SU-DHL-6 (cell line): ENCODE data around the gene EIF4G2.

Experiments
- H2AFZ ChIP-seq: fragments of 200-600 bp; sonication (generic); 2 replicates; pipeline ENCODE4 v1.6.1; 2014; ENCODE audit warnings: low read depth, mild to moderate bottlenecking, moderate library complexity, mixed read lengths, antibody characterized with exemption, low read length; ENCODE audit not compliant: severe bottlenecking
- H3F3A ChIP-seq: fragments of 200-600 bp; shearing (Covaris generic); 2 replicates; pipeline ENCODE4 v1.6.0; 2016; ENCODE audit warnings: antibody characterized with exemption, mild to moderate bottlenecking; ENCODE audit not compliant: insufficient read depth
- H3K27ac ChIP-seq: fragments of 200-600 bp; sonication (generic); 2 replicates; pipeline ENCODE4 v1.5.1; 2016; ENCODE audit warnings: low read depth, mild to moderate bottlenecking, low read length, moderate library complexity, mixed read lengths
- H3K27me3 ChIP-seq: fragments of 200-600 bp; sonication (generic), shearing (Covaris generic); 2 replicates; pipeline ENCODE4 v1.6.0; 2014; ENCODE audit warnings: mild to moderate bottlenecking, low read length
- H3K36me3 ChIP-seq: fragments of 200-600 bp; sonication (generic); 2 replicates; pipeline ENCODE4 v1.6.1; 2014; ENCODE audit warnings: mild to moderate bottlenecking, low read length, mixed read lengths
- H3K4me2 ChIP-seq: fragments of 300-600, 200-600 bp; shearing (Covaris generic), sonication (generic); 2 replicates; pipeline ENCODE4 v1.6.0; 2014; ENCODE audit warnings: low read length, low read depth, mild to moderate bottlenecking; ENCODE audit not compliant: poor library complexity, severe bottlenecking
- H3K4me3 ChIP-seq: fragments of 200-600 bp; sonication (generic); 2 replicates; pipeline ENCODE4 v1.5.1; 2014; ENCODE audit warnings: antibody characterized with exemption, low read length, mild to moderate bottlenecking, mixed read lengths; ENCODE audit not compliant: insufficient read depth, poor library complexity, severe bottlenecking
- H3K79me2 ChIP-seq: fragments of 200-600 bp; sonication (generic); 2 replicates; pipeline ENCODE4 v1.6.1; 2014; ENCODE audit warnings: mild to moderate bottlenecking, low read length, moderate library complexity; ENCODE audit not compliant: insufficient read depth
- H3K9ac ChIP-seq: fragments of 200-600 bp; sonication (generic); 2 replicates; pipeline ENCODE4 v1.7.0; 2014; ENCODE audit warnings: mild to moderate bottlenecking, low read length
- H3K9me2 ChIP-seq: fragments of 200-600 bp; sonication (generic); replicated peaks from 2 replicates; pipeline ENCODE4 v1.6.1; 2014; ENCODE audit warnings: low read length; ENCODE audit not compliant: insufficient read depth
- H3K9me3 ChIP-seq: fragments of 200-600 bp; sonication (generic); 2 replicates; pipeline ENCODE4 v1.6.1; 2014; ENCODE audit warnings: low read length, mixed read lengths; ENCODE audit not compliant: insufficient read depth
- H4K20me1 ChIP-seq: fragments of 200-600 bp; sonication (generic); 2 replicates; pipeline ENCODE4 v1.6.1; 2014; ENCODE audit warnings: low read depth, mild to moderate bottlenecking, antibody characterized with exemption, low read length, moderate library complexity, mixed read lengths
- EZH2phosphoT487 ChIP-seq: fragments of 200-600 bp; sonication (generic), shearing (Covaris generic); conservative IDR thresholded peaks from 2 replicates; pipeline ENCODE4 v1.6.1; 2018; ENCODE audit warnings: mild to moderate bottlenecking, antibody characterized with exemption, low read length, moderate library complexity, mixed read lengths
- TF ChIP-seq, protein P1 (sequence below): fragments of 200-600 bp; sonication (generic); IDR thresholded peaks from one replicate; pipeline ENCODE4 v1.5.1; 2017; ENCODE audit warnings: antibody characterized with exemption, mild to moderate bottlenecking, low read length, moderate library complexity; ENCODE audit not compliant: insufficient read depth, poor library complexity, severe bottlenecking

Gene EIF4G2

DNA sequence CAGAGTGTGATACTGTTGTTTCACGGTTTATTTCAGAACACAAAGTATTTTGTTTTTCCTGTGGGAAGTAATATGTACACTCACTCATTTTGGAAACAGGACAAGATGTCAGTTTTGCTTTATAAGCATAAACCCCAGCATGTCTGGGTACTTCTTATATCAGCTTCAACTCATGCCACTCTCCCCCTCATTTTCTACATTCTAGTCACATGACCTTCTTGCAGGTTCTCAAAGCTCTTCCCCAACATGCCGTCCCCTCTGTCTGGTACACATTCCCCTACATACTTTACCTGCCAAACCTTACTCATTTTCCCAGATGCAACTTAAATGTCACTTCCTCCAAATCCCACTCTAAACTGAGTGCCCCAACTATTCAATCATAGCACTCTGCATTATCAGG lies 59.2 kb downstream of the EIF4G2 start:
- peaks cover 14% of the 10 kb centered on the region for H3F3A ChIP-seq
- H2AFZ ChIP-seq: no peak overlapping the region
- H3K36me3 ChIP-seq: peaks cover 9% of the 10 kb centered on the region; the same call in 1 of the 2 replicates
- no peak overlapping the region for H3K27ac ChIP-seq
- no peak overlapping the region for H3K4me2 ChIP-seq
- H3K9me3 ChIP-seq: no peaks in the 10 kb centered on the region
- H3K79me2 ChIP-seq: peaks cover 15% of the 10 kb centered on the region
- H3K9me2 ChIP-seq: no peaks in the 10 kb centered on the region
- H4K20me1 ChIP-seq: no peaks in the 10 kb centered on the region
- no peak overlapping the region for H3K4me3 ChIP-seq
- no peak for TF ChIP-seq EZH2phosphoT487
- TF ChIP-seq, protein P1, sequence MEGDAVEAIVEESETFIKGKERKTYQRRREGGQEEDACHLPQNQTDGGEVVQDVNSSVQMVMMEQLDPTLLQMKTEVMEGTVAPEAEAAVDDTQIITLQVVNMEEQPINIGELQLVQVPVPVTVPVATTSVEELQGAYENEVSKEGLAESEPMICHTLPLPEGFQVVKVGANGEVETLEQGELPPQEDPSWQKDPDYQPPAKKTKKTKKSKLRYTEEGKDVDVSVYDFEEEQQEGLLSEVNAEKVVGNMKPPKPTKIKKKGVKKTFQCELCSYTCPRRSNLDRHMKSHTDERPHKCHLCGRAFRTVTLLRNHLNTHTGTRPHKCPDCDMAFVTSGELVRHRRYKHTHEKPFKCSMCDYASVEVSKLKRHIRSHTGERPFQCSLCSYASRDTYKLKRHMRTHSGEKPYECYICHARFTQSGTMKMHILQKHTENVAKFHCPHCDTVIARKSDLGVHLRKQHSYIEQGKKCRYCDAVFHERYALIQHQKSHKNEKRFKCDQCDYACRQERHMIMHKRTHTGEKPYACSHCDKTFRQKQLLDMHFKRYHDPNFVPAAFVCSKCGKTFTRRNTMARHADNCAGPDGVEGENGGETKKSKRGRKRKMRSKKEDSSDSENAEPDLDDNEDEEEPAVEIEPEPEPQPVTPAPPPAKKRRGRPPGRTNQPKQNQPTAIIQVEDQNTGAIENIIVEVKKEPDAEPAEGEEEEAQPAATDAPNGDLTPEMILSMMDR: no peak
- H3K9ac ChIP-seq: no peak overlapping the region
- H3K27me3 ChIP-seq: no peaks in the 10 kb centered on the region

DNA sequence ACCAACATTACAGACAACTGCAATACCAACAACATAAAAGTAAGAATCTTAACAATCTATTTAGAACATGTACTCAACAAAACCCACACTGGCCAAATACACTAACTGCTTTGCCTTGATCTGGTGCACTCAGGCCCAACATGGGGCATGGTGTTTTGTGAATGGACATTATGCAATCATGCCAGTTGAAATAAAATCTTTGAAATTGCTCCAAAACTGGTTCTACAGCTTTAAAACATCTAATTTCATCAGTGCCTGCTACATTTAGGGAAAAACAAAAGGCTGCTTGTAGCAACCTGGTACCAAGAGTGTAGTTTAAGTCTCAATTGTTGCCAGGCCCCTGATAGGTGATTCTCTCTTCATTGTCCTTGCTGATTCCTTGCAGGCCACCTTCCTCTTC lies 61.0 kb downstream of the EIF4G2 start:
- H3K79me2 ChIP-seq: peaks cover 15% of the 10 kb centered on the region
- H3K4me3 ChIP-seq: no peak overlapping the region
- 0 out of 2 replicates have a peak, but pooled peaks cover 3% of the 10 kb centered on the region for H3K36me3 ChIP-seq
- no peak overlapping the region for H3K27ac ChIP-seq
- no peaks in the 10 kb centered on the region for H3K9me2 ChIP-seq
- TF ChIP-seq EZH2phosphoT487: no peak
- TF ChIP-seq, protein P1: no peak
- no peak overlapping the region for H3K4me2 ChIP-seq
- H3K27me3 ChIP-seq: no peaks in the 10 kb centered on the region
- no peak overlapping the region for H2AFZ ChIP-seq
- H3K9ac ChIP-seq: no peak overlapping the region
- peaks cover 12% of the 10 kb centered on the region for H3F3A ChIP-seq
- H4K20me1 ChIP-seq: no peaks in the 10 kb centered on the region
- H3K9me3 ChIP-seq: no peaks in the 10 kb centered on the region
